ENCODE results near the gene ABCA2.
"Not testable (repeated sequence)": the region's sequence is repeated elsewhere in the genome, so short reads cannot be mapped to it uniquely, and the experiment has no call there.

ABCA2 gene

GRCh38 chr9:137015540-137015930 lies 12.5 kb downstream of the ABCA2 start:
- no peak for DNase-seq

GRCh38 chr9:137014776-137015539 lies 13.1 kb downstream of the ABCA2 start:
- DNase-seq: no peak

- no peak for DNase-seq
These were observed 13.9 kb downstream of the ABCA2 start for GRCh38 chr9:137014166-137014565.

GRCh38 chr9:137013571-137013940 lies 14.5 kb downstream of the ABCA2 start:
- no peak for DNase-seq

- DNase-seq: no peak
These were observed 15.1 kb downstream of the ABCA2 start for GRCh38 chr9:137012694-137013570.

GRCh38 chr9:137011907-137012675 lies 15.9 kb downstream of the ABCA2 start:
- DNase-seq: no peak

- no peak for DNase-seq
These were observed 16.9 kb downstream of the ABCA2 start for GRCh38 chr9:137011156-137011555.

GRCh38 chr9:137009938-137010732 lies 17.9 kb downstream of the ABCA2 start:
- DNase-seq: no peak

GRCh38 chr9:137009217-137009616 lies 18.8 kb downstream of the ABCA2 start:
- no peak for DNase-seq

GRCh38 chr9:137008312-137008711 lies 19.7 kb downstream of the ABCA2 start:
- no peak for DNase-seq

GRCh38 chr9:137007816-137008270 lies 20.2 kb downstream of the ABCA2 start:
- DNase-seq: no peak

GRCh38 chr9:137007108-137007815 lies 20.8 kb downstream of the ABCA2 start:
- DNase-seq: no peak

GRCh38 chr9:137006116-137007003 lies 21.7 kb downstream of the ABCA2 start:
- no peak for DNase-seq

GRCh38 chr9:137004285-137004684 lies 23.8 kb downstream of the ABCA2 start:
- DNase-seq: not testable (repeated sequence)

GRCh38 chr9:137002646-137003041 lies 25.4 kb downstream of the ABCA2 start:
- no peak for DNase-seq

- DNase-seq: no peak
These were observed 26.0 kb downstream of the ABCA2 start for GRCh38 chr9:137001857-137002645.

GRCh38 chr9:137000177-137000930 lies 27.7 kb downstream of the ABCA2 start:
- no peak for DNase-seq

- no peak for DNase-seq
These were observed 30.2 kb downstream of the ABCA2 start for GRCh38 chr9:136997830-136998234.

- DNase-seq: no peak
These were observed 30.7 kb downstream of the ABCA2 start for GRCh38 chr9:136997371-136997770.
